Measurements from ENCODE around the gene ARHGEF11. TPM values are rescaled to one million over a fixed set of nuclear protein-coding genes. Genes with fewer than 3 reads are reported as not detected.
"Not testable (repeated sequence)": the region's sequence is repeated elsewhere in the genome, so short reads cannot be mapped to it uniquely, and the experiment has no call there.

The ARHGEF11 gene
- total RNA-seq, 4 donors from 2014 or later, result 36.5 to 54.2 (median 41.2) TPM

- H3K9me3 ChIP-seq, result no peaks in the 10 kb centered on the region
- no peak overlapping the region for H3K4me3 ChIP-seq
- no peak for TF ChIP-seq POLR2AphosphoS5 (IDR thresholded peaks at IDR 0.05)
- no peak for TF ChIP-seq CTCF (IDR thresholded peaks at IDR 0.05)
- TF ChIP-seq EP300 (IDR thresholded peaks at IDR 0.05), result no peak
- TF ChIP-seq POLR2A (IDR thresholded peaks at IDR 0.05; ENCODE audit: low read depth), result no peak
- H3K27ac ChIP-seq (replicated peaks in 1 of 4), result no peak overlapping the region
- H3K27me3 ChIP-seq, result peaks cover 4 to 47% (median 23%) of the 10 kb centered on the region in 4 donors
- H3K4me1 ChIP-seq, result peaks cover 8 to 29% (median 25%) of the 10 kb centered on the region in 4 donors
- intact Hi-C loops (cut with DNase I), result no loop called here
- H3K36me3 ChIP-seq, result no peaks in the 10 kb centered on the region
- no peak for DNase-seq (ENCODE audit: extremely low spot score)
- WGBS, result 76% methylated on average over 6 of the region's 6 CpGs
Observed at GRCh38 chr1:156929596-156930238, 115.8 kb downstream of the ARHGEF11 start.

- intact Hi-C loops (cut with DNase I), result no loop called here
- no peaks in the 10 kb centered on the region for H3K9me3 ChIP-seq
- DNase-seq (ENCODE audit: extremely low spot score), result no peak
- H3K4me3 ChIP-seq, result peak overlapping the region; percentile 34 to 53 (median 39)
- H3K27ac ChIP-seq (replicated peaks in 1 of 4), result no peak overlapping the region
- H3K4me1 ChIP-seq, result peaks cover 18 to 45% (median 38%) of the 10 kb centered on the region in 4 donors
- TF ChIP-seq EP300 (IDR thresholded peaks at IDR 0.05), result no peak
- no peak for TF ChIP-seq CTCF (IDR thresholded peaks at IDR 0.05)
- TF ChIP-seq POLR2A (IDR thresholded peaks at IDR 0.05; ENCODE audit: low read depth), result no peak
- TF ChIP-seq POLR2AphosphoS5 (IDR thresholded peaks at IDR 0.05), result no peak
- 3% methylated on average over 4 of the region's 4 CpGs for whole genome bisulfite sequencing
- H3K27me3 ChIP-seq, result peaks cover 4 to 63% (median 38%) of the 10 kb centered on the region in 4 donors
- no peaks in the 10 kb centered on the region for H3K36me3 ChIP-seq
Observed at GRCh38 chr1:156928043-156928602, 117.4 kb downstream of the ARHGEF11 start.

- Histone ChIP-seq H3K27ac (replicated peaks in 1 of 4) (no peak overlapping the region), H3K9me3 (no peaks in the 10 kb centered on the region), H3K36me3 (no peaks in the 10 kb centered on the region), H3K4me1 (peaks cover 18 to 49% (median 41%) of the 10 kb centered on the region in 4 donors), H3K4me3 (peak overlapping the region; percentile 34 to 53 (median 39)), H3K27me3 (peaks cover 4 to 69% (median 44%) of the 10 kb centered on the region in 4 donors)
- intact Hi-C loops (cut with DNase I), result no loop called here
- 10% methylated on average over 30 of the region's 64 CpGs for WGBS
- TF ChIP-seq EP300 (IDR thresholded peaks at IDR 0.05), result no peak
- TF ChIP-seq CTCF (IDR thresholded peaks at IDR 0.05), result peak; percentile 49 to 56 (median 50)
- no peak for DNase-seq (ENCODE audit: extremely low spot score)
Observed at GRCh38 chr1:156927215-156928042, 118.1 kb downstream of the ARHGEF11 start.

GRCh38 chr1:156926695-156927094 lies 118.8 kb downstream of the ARHGEF11 start:
- Histone ChIP-seq H3K27me3 (peaks cover 4 to 77% (median 50%) of the 10 kb centered on the region in 4 donors), H3K4me1 (peaks cover 18 to 44% (median 36%) of the 10 kb centered on the region in 4 donors)
- 100% methylated on average over 4 of the region's 6 CpGs for WGBS
- H3K9me3 ChIP-seq; H3K27ac ChIP-seq (replicated peaks in 1 of 4); H3K36me3 ChIP-seq; intact Hi-C loops (cut with DNase I); DNase-seq (ENCODE audit: extremely low spot score); H3K4me3 ChIP-seq: not testable (repeated sequence)

- no peaks in the 10 kb centered on the region for H3K9me3 ChIP-seq
- no peak overlapping the region for H3K27ac ChIP-seq (replicated peaks in 1 of 4)
- no peaks in the 10 kb centered on the region for H3K36me3 ChIP-seq
- no peak for DNase-seq (ENCODE audit: extremely low spot score)
- no peak for TF ChIP-seq EP300 (IDR thresholded peaks at IDR 0.05)
- no peak for TF ChIP-seq CTCF (IDR thresholded peaks at IDR 0.05)
- no peak for TF ChIP-seq POLR2AphosphoS5 (IDR thresholded peaks at IDR 0.05)
- TF ChIP-seq POLR2A (IDR thresholded peaks at IDR 0.05; ENCODE audit: low read depth), result no peak
- no peak overlapping the region for H3K4me3 ChIP-seq
- H3K27me3 ChIP-seq, result peaks cover 4 to 82% (median 51%) of the 10 kb centered on the region in 4 donors
- H3K4me1 ChIP-seq, result peaks cover 18 to 39% (median 31%) of the 10 kb centered on the region in 4 donors
- intact Hi-C loops (cut with DNase I), result no loop called here
- WGBS, result 57% methylated on average over 3 of the region's 3 CpGs
Observed at GRCh38 chr1:156926175-156926574, 119.4 kb downstream of the ARHGEF11 start.
